Measurements from ENCODE around the gene SCYGR2.

DNA sequence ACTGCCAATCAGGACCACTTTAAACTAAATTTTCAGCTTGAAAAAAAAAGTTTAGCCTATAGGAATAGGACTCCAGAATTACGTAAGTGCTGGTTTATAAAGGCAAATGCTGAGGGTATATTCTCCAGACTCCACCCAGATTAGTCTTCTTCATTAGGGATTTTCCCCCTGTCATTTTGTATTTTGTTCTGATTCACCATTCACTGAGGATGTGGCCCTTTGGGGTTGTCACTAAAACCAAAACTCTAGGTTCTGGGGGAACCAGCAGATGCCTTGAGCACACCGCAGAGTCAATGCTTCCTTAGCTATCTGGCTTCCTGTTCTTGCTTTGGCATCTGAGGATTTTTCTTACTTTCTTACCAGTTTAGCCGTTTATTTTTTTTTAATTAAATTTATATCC is 29.1 kb downstream of the SCYGR2 start:
- TF ChIP-seq BRCA1 (IDR thresholded peaks at IDR 0.05; ENCODE audit: low read depth, low read length) (no peak), NRF1 (IDR thresholded peaks at IDR 0.05; ENCODE audit: low read depth, low read length) (no peak), EP300 (IDR thresholded peaks at IDR 0.05; ENCODE audit: borderline replicate concordance in 1 of 2, low read depth in 2 of 2, low read length in 2 of 2) (no peak), SRF (IDR thresholded peaks at IDR 0.05; ENCODE audit: low read depth, low read length) (no peak), CHD2 (IDR thresholded peaks at IDR 0.05; ENCODE audit: low read length) (no peak)
- TF ChIP-seq, protein P1, sequence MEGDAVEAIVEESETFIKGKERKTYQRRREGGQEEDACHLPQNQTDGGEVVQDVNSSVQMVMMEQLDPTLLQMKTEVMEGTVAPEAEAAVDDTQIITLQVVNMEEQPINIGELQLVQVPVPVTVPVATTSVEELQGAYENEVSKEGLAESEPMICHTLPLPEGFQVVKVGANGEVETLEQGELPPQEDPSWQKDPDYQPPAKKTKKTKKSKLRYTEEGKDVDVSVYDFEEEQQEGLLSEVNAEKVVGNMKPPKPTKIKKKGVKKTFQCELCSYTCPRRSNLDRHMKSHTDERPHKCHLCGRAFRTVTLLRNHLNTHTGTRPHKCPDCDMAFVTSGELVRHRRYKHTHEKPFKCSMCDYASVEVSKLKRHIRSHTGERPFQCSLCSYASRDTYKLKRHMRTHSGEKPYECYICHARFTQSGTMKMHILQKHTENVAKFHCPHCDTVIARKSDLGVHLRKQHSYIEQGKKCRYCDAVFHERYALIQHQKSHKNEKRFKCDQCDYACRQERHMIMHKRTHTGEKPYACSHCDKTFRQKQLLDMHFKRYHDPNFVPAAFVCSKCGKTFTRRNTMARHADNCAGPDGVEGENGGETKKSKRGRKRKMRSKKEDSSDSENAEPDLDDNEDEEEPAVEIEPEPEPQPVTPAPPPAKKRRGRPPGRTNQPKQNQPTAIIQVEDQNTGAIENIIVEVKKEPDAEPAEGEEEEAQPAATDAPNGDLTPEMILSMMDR (IDR thresholded peaks at IDR 0.05; ENCODE audit: control extremely low read depth in 1 of 3, insufficient read depth in 1 of 3, low read depth in 1 of 3, low read length in 3 of 3): no peak
